DMS 273 (cell line): Measurements from ENCODE around the gene GID8.
"Not testable (repeated sequence)": the region's sequence is repeated elsewhere in the genome, so short reads cannot be mapped to it uniquely, and the experiment has no call there.

ENCODE experiments used
- DNase-seq: peaks from one replicate; lab custom pipeline; 2025; ENCODE audit not compliant: unreplicated experiment; lab: John Stamatoyannopoulos, UW

Gene GID8

DNA sequence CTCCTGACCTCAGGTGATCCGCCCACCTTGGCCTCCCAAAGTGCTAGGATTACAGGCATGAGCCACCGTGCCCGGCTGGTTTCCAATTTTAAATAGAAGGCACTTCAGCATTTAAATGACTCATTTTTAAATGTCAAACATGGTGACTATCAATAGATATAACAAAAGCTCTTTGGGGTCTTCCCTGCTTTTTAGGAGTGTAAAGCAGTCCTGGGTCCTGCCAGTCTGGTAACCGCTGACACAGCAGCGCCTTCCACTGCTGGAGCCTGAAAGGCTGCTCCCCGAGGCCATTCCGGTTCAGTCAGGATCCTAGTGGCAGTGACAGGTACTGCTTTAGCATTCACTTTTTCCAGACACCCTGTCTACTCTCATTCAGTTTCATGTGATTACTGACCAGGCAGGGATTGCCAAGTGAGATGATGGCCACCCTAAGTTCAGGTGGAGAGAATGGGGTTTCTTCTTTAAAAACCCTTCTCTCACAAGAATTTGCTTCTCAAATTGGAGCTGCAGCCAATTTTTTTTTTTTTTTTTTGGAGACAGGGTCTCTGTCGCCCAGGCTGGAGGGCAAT lies 16.7 kb upstream of the GID8 start:
- DNase-seq = peak; percentile 80

DNA sequence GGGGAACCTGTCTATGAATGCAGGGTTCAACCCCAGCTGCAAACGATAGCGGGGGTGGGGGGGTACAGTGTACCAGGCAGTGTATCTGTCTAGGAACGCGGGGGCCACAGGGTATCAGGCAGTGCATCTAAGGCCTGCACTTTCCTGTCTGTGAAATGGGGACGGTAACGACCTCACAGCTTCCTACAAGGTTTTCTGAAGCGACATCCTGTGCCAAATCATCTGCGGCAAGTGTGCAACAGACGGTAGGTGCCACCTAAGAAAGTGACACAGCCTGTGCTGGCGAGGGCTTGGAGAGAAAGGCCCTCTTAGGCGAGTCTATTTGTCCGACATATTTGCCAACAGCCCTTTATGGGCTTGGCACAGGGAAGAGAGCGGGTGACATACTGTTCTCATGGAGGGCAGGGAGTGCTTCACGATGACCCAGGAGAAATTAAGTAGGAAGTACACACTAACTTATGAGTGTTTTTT lies 15.5 kb upstream of the GID8 start:
- DNase-seq = no peak

DNA sequence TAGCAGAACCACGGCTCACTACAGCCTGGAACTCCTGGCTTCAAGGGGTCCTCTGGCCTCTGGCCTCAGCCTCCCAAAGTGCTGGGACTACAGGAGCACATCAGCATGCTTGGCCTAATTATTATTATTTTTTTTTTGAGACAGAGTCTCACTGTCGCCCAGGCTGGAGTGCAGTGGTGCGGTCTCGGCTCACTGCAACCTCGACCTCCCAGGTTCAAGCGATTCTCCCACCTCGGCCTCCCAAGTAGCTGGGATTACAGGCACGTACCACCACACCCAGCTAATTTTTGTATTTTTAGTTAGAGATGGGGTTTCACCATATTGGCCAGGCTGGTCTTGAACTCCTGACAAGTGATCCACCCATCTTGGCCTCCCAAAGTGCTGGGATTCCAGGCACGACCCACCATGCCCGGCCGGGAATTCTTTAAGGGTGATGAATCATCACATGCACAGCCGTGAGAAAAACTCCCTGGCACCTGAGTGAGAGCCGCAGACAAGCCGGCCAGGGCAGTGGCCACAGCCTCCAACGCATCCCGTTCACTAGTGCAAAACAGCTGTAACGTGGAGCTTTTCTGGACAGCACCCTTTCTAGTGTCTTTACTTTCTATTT lies 14.8 kb upstream of the GID8 start:
- not testable (repeated sequence) for DNase-seq

DNA sequence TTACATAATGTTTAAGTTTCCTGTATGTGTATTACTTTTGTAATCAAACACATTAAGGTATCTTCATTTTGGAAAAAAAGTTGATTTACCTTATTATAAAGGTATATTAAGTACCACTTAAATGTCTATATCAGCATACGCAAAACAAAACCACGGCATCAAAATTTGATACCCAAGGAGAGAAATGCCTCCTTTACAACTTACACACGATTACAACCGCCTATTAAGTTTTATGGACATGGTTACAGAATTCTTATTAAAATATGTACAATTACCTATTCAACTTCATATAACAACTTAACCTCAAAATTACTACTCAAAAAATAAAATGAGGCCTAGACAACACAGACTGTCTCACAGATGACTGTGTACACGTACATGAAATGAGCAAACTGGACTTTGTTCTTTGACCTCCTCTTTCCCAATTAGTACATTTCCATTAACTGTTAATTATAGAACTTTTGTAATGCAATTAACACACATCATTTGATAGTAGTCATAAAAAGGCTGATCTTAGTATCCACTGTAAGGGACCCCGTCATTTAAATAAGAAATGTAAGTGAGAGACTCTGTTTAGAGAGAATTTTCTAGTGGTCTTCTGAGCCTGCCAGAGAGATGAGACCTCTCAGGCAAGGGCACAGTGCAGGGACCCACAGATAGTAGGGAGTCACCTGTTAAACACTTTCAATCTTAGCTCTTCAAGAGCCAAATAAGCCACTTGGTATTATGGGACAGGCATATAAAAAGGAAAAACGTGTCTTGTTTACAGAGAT lies 14.1 kb upstream of the GID8 start:
- DNase-seq = no peak

DNA sequence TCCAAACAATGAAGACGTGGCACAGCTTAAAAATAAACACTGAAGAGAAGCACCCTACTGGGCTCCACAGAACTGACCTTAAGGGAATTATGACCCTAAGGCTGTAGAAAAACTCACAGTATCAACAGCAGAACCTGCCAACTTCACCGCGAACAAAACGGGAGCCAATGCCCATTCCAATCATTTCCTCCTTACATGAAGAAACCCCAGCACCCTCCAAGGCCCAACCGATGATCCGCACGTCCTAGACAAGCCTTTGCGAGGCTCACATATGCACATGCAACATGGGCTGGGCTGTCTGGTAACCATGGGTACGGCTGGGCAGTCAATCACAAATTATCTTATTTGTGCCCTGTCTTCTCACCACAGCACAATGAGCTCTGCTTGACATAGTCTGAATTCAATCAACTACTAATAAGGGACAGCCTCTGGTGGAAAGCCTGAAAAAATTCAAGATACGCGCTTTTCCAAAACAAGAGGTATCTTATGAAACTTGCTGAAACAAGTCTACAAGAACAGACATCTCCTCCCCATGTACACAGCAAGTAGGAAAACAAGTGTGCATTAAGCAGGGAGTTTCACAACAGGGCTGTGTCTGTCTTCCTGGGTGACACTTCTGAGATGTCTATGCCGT lies 13.4 kb upstream of the GID8 start:
- DNase-seq = peak; percentile 56

DNA sequence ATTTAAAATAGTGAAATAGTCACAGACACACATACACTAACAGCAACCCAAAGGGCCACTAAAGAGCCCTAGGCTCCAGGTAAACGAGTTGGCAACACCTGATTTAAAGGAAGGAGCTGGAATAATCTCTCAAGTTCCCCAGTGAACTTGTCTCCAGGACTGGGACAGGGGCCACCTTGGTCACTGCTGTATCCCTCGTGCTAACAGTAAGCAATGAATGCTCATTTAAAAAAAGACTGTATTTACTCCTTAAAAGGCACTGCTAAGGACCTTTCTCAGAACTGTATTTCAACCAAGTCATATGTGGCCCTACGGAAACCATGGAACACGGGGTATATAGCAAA lies 12.9 kb upstream of the GID8 start:
- no peak for DNase-seq

DNA sequence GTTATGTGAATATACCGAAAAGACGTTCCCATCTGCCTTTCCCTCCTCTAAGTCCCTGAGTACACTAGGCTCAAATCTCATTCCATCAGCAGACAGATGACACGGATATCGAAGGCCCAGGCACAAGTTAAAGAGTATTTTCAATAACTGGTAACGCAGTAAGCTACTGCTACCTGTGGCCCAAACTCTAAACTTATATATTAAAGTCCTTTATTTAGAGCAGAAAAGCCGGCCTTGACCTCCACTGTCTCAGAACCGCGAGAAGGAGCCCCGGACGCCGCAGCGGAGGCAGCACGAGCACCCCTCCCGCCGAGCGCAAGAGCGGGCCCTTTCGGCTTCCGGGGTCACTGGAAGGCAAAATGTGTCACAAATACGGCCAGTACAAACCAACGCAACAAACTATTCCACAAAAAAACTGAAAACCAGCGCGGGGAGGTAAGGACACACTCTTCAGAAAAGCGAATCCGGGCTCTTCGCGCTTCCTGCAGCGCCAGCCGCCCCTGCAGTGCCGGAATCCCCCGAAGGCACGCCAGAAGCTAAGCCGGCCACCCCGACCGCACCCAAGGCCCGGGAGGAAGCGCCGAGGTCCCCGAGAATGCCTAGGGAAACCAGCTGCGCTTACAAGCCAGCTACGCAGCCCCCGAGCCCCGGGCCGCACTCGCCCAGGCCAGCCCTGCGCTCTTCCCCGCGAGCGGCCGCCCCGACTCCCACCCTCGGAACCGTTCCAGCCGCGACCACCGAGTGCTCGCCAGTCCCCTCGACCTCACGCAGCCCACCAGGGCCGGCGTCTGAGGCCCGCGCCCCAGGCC lies 12.3 kb upstream of the GID8 start:
- DNase-seq = peak; percentile 64

DNA sequence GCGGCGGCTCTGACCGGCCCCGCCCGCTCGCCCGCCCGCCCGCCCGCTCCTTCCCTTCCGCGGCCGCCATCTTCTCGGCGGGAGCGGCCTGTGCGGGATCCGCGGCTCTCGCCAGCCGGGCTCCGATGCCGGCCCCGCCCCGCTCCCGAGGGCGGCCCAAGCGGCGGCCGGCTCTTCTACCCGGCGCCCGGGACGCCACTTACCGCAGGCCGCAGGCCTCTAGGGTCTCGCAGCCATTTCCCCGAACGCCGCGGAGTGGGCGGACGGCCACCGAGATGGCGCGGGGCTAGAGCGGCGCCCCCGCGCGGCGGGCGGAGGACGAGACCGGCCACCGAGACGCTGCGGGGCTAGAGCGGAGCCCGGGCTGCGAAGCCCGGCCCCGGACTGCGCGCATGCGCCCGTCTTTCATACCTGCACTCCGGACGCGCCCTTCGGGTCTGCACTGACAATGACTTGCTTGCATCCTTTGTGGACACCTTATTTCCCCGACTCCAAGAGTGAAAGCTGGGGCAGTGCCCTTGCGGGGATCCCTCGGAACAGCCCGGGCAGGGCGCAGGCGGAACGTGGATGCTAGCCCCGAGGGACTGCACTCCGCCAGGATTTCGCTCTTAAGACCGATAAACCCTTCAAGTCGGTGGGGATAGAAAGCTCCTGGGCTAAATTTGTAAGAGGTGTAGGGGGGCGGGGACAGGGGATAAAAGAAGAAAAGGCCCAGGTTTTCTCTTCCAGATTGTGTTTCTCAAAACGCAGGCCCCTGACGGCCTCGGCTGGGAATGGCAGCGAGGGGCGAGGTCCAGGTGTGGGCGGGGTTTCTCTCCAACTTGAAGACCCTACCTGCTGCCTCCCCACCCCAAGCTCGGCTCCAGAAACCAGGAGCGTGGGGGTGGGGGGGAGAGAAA lies 11.5 kb upstream of the GID8 start, which contains the start of gene DIDO1:
DIDO1 (minus strand) TSS at position 277 of the 899 bp plus-strand sequence.
- peak; percentile 93 for DNase-seq

DNA sequence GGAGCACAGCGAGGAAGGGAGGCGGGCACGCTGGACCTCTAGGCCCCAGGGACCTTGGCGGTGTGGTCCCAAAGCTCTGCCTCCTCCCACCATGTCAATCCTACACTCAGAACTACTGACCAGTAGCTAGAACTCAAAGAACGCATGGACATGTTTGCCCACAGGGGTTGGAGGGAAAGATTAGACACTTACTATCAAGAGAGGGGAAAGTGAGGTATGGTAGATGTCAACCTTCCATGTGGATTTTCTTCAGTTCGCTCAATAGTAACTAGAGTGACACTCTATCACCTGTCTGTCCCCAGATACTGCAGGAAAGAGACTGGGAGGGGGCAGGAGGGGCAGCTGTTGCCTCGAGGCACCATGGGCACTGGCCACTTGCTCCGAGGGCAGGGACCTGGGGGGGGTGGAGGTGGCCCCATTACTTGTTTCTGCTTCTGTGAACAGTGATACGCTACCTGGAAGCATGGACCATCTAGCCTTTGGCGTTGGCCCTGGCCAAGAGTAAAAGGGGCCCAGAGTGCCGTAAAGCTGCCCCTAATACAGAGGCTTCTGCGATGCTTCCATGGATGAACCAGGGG lies 10.7 kb upstream of the GID8 start:
- no peak for DNase-seq

DNA sequence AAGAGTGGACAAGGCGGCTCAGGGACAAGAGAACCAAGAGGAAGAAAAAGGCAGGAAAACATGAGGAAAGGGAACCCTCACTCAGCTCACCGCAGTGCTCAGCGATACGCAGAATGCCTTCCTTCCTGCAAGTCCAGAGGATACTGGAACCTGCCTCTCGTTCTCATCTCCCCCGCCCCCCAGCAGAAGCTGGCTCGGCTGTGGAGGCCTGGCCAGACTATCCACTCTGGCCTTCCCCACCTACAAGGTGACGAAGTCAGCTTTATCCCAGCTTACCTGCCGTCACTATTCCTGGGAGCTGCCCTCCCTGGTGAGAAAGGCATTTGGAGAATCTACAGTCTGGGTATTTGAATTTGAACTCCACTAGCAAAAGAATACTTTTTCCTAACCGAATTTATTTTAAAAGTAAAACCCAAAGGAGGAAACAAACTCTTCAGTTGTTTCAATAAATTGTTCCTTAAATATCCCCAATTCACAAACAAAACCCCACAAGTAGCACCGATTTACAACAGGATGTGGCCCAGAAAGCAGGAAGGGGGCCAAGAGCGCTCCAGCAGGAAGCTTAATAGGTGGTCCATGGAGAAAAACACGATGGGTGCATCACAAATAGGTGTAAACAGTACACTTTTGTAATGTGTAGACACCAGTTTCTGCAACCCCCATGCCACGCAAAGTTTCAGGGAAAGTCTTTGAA lies 9.6 kb upstream of the GID8 start:
- no peak for DNase-seq

DNA sequence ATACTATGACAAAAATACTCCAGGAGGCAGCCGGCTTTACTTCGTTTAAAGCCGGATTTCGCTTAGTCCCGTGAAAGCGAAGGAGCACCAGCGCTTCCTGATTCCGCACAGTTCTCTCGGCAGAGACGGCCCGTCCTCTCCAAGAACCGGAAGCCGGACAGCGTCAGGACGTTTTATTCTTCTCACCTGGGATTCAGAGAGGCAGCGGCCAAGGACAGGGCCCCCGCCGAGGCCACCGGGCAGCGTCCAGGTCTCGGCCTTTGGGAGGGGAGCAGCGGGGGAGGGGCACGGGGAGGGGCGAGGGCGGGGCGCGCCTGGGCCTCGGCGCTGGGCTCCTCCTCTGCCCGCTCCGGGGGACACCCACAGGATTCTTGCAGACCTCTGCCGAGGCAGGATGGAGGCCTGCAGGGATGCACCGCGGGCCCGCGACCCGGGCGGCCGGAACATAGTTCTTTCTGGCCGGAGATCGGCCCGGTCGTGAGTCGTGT lies 8.9 kb upstream of the GID8 start:
- DNase-seq = no peak

DNA sequence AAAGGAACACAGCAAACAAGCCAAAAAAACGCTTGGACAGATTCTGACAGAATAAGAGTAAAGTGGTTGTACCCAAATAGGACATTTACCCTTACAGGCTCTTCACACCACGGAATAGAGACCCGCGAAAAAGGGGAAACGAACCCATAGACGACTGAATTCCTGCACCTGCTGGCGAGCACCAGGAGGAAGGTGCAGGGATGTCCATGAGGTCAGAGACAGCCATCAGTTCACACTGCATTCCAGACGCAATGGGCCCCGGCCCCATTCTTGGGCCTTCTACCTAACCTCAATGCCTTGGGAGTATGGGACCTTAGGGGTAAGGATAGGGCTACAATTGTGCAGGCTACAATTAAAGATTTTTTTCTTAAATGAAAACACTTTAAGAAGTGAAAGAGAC lies 6.5 kb upstream of the GID8 start:
- no peak for DNase-seq

DNA sequence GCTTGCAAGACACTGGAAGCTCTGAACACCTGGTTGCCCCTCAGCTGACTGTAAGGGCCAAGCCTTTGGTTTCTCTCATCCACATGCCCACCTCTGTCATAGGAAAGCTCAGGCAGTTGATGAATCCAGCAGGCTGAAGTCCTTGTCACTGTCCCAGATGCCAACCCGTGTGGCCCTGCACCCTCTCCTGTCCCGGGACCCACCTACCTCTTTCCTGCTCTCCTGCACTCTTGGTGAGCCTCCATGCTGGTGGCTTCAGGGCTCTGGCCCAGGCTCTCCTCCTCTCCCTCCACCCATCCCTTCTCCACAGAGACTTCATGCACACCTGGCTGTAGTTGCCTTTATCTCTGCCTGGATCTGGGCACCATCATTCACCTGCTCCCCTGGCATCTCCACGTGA lies 4.0 kb upstream of the GID8 start:
- DNase-seq = no peak

DNA sequence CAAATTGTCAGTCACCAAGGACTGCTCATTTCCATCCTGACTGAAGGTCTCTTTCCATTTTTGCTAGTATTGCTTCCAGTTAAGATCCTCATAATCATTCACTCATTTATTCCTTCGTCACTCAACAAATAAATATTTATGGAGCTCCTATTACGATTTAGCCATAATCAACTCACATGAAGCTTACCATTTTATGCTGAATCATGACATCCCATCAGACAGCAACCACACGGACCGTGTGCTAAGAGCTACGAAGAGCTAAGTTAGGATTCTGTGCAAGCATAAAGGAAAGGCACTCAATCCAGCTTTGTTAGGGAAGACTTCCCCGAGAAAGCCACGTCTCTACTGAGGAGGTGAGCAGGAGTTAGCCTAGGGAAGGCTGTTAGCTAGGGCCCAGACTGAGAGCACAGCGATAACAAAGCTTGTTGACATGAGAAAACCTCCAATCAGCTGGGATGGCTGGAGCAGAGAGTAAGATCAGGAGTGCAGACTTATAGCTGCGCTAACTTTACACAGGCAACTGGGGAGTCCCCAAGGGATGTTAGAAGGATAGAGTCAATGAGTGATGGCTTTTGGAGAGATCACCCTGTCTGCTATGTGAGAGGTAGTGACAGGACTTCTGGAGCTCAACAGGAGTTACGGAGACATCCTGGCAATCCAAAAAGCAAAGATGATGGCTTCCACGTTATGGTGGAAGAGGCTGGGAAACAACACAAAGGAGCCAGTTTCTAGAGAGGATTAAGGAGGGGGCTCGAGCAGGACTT lies 2.6 kb upstream of the GID8 start:
- no peak for DNase-seq

DNA sequence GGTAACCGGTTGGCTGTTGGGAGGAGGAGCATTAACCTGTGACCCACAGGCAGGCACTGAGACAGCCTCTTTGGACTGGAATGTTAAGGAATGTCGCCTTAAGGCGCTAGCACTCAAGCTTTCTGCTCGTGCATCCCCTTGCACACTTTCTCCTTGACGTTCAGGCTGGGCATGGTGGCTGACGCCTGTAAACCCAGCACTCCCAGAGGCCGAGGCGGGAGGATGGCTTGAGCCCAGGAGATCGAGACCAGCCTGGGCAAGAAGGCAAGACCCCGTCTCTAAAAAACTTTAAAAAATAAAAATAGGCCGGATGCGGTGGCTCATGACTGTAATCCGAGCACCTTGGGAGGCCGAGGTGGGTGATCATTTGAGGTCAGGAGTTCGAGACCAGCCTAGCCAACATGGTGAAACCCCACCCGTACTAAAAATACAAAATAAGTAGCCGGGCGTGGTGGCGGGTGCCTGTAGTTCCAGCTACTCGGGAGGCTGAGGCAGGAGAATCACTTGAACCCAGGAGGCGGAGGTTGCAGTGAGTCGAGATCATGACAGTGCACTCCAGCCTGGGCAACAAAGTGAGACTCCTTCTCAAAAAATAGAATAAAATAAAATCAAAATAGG lies 1.9 kb upstream of the GID8 start:
- no peak for DNase-seq

DNA sequence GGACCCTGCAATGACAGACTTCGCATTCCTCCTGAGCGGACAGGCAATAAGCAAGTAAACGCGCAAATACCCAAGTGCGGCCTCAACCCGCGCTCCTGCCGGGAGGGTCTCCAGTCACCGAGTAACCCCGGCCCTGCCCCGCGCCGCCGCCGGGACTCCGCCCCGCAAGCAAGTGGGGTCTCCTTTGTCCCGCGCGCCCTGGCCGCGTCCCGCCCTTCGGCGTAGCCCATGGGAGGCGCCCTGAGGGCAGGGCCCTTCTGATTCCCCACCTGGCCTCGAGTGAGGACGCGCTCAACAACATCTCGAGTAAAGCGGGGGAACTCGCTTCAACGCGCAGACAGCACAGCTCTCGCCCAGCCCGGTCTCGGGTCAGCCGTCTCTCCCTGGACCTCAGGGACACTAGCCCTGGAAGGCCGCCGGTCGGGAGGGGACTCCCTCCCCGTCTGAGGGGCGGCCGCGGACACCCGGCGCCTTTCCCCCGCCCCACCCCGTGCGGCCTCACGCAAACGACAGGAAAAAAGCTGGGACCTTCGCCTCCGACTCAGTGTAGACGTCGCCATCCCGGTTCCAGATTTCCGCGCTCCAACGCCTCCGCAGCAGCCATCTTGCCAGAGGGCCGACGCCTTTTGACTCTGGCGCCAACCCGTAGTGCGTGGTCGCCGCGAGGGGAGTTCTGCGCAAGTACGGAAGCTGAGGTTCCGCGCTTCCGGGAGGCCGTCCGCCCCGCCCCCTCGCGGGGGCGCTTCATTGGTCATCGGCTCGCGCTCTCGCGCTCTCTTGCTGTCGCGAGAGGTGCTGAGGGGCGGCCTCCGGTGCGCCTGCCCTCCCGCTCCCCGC lies 461 bp upstream of the GID8 start:
- peak; percentile 99 for DNase-seq

DNA sequence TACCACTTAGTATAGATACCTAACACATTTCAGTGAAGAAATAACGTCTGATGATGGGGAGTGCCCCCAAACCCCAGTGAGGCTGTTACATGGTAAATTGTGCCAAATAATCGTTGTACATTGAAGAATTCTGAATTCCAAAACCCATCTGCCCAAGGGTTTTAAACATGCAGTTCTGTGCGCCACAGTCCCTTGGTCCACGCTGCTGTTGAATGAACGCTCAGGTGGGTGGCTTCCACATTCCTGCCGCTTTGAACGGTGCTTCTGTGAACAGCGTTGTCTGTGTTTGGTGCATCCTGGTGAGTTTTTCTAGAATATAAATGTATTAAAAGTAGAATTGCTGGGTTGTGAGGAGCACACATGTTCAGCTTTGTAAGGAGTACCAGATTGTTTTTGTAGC lies 2.9 kb downstream of the GID8 start:
- no peak for DNase-seq
